ENCODE data around the gene FRY. TPM values are rescaled to one million over a fixed set of nuclear protein-coding genes. Genes with fewer than 3 reads are reported as not detected.
"Not testable (repeated sequence)": the region's sequence is repeated elsewhere in the genome, so short reads cannot be mapped to it uniquely, and the experiment has no call there.

Gene FRY
- 0.70 and 1.9 TPM in 2 replicates for total RNA-seq (2014; rRNA removed; shearing (Covaris generic); ENCODE audit: low replicate concordance)

DNA sequence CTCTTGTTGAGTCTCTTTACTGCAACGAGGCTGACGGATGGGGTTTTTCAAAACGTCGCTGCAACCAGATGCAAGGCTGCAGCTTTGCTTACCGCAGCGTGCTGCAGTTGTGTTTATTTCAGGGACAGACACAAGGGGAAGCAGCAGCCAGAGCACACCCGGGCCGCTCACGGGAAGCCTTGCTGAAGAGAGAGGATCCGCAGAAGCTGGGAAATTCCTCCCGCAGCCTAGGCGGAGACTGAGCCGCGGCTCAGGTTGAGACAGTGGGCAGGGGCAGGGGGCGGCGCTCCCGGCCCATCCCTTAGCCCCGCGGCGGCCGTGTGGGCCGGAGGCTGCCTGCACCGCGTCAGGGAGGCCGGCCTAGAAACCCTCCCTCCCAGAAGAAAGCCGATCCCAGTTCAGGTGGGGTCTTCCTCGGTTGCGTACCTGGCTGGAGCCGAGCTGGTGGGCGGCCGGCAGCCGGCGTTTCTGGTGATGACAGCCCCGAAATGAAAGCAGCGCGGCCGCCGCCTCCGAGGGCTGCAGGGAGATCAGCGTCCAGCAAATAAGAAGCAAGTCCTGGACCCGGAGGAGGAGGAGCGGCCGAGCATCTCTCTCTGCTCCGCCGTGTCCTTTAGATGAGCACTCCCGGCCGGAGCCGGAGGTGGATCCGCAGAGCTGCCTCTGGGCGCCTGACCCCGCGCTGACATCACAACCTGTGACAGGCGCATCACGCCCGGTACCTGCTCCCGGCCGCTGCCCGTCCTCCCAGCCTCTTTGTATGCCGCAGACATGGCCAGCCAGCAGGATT is at the start of gene FRY:
Gene FRY, plus strand, starts transcription at position 750 of the 790 bp plus-strand sequence. Its CDS starts 22 bp downstream, at position 772.
- DNase-seq (ENCODE audit: low read depth): peak; percentile 41
- in situ Hi-C loops (cut with HindIII; ENCODE audit: low pct_unique_long_range_greater_than_20kb, low sequenced_read_pairs): no loop called here

GRCh38 chr13:31982124-31982523 is 49.5 kb upstream of the FRY start:
- DNase-seq (ENCODE audit: low read depth): peak; percentile 54
- in situ Hi-C loops (cut with HindIII; ENCODE audit: low pct_unique_long_range_greater_than_20kb, low sequenced_read_pairs): no loop called here

DNA sequence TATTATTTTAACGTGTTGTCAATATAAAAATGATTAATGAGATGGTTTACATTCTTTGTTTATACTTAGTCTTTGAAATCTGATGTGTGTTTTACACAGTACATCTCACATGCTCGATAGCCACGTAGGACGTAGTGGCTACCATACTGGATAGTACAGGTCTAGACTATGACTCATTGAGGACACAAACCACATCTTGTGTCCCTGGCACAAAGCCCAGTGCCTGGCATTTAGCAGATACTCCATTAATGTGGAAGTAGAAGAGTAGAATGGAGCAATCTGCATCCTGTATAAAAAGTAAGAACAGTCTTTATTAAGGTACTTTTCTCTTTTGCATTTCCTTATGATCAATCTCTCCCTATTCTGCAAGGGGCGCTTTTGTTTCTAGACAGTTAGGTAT is 49.0 kb upstream of the FRY start:
- in situ Hi-C loops (cut with HindIII; ENCODE audit: low pct_unique_long_range_greater_than_20kb, low sequenced_read_pairs): no loop called here
- DNase-seq (ENCODE audit: low read depth): peak; percentile 71

- DNase-seq (ENCODE audit: low read depth); in situ Hi-C loops (cut with HindIII; ENCODE audit: low pct_unique_long_range_greater_than_20kb, low sequenced_read_pairs): not testable (repeated sequence)
Observed at GRCh38 chr13:31983696-31984095, 47.9 kb upstream of the FRY start.

- in situ Hi-C loops (cut with HindIII; ENCODE audit: low pct_unique_long_range_greater_than_20kb, low sequenced_read_pairs); DNase-seq (ENCODE audit: low read depth): not testable (repeated sequence)
Observed at GRCh38 chr13:31984388-31984787, 47.2 kb upstream of the FRY start.

DNA sequence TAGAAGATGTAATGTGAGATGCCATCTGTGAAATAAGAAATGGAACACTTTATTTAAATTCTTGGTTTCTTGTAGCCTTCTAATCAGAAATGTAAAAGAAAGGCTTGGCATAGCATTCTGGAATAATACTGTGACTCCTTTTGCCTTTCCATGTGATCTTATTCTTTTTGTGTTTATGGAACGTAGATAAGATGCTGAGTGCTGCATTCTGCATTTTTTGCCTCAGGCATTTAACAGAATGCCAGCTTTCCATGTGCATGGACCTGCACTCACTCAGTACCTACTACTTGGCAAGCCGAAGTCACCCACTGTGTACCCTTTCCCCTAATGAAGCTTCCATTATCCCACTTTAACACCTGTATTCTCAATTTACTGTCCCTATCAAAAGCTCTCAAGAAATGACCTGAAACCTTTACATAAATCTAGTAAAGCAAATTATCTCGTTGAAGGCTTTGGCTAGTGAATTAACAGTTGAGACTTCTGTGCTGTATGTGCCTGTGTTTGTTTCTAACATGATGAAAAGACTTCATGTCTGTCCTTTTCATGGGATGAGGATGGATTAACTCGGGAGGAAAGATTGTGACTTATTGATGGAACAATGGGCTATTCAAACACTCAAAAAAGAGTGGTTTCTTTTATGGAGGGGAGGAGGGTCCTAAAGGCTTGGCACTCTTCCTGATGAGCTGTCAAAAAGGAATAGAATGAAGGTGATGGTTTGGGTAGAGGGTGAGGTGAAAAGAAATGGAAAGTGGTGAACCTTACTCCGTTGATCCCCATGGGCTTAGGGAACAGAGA is 44.7 kb upstream of the FRY start:
- DNase-seq (ENCODE audit: low read depth): no peak
- in situ Hi-C loops (cut with HindIII; ENCODE audit: low pct_unique_long_range_greater_than_20kb, low sequenced_read_pairs): no loop called here

DNA sequence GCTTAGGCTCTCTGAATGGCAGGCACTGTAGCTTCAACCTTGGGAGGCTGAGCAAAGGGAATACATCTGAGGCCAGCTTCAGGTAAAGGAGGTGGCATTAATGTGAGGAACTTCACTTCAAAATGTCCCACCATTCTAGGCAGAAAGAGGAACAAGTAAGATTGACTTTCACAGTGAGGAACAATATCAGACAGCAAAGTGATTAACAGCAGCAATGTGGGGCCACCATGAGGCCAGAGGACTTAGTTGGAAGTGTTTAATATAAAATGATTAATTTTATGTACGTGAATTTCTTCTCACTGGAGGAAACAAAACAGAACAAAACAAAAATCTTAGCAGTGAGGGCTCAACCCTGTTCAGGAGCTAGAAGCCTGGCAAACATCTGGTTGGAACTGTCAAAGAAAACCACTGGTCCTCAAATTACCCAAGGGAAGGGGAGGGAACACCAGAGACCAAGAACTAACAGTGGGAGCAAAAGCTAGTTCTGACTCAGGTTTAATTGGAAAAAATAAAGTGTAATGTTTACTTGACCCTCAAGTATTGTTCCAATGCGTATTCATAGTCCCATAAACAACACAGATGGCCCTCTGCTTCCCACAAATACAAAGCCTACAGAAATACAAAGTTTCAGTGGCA is 43.9 kb upstream of the FRY start:
- no peak for DNase-seq (ENCODE audit: low read depth)

GRCh38 chr13:31994367-31994766 is 37.2 kb upstream of the FRY start:
- in situ Hi-C loops (cut with HindIII; ENCODE audit: low pct_unique_long_range_greater_than_20kb, low sequenced_read_pairs); DNase-seq (ENCODE audit: low read depth): not testable (repeated sequence)

More for the DNA sequence above, 43.9 kb upstream of the FRY start:
- in situ Hi-C loops (cut with HindIII; ENCODE audit: low pct_unique_long_range_greater_than_20kb, low sequenced_read_pairs): no loop called here

- in situ Hi-C loops (cut with HindIII; ENCODE audit: low pct_unique_long_range_greater_than_20kb, low sequenced_read_pairs): no loop called here
Observed at GRCh38 chr13:31996601-31997000, 35.0 kb upstream of the FRY start.

GRCh38 chr13:31997641-31998040 is 33.9 kb upstream of the FRY start:
- DNase-seq (ENCODE audit: low read depth): no peak
- in situ Hi-C loops (cut with HindIII; ENCODE audit: low pct_unique_long_range_greater_than_20kb, low sequenced_read_pairs): no loop called here

More at GRCh38 chr13:31996601-31997000, 35.0 kb upstream of the FRY start:
- no peak for DNase-seq (ENCODE audit: low read depth)

DNA sequence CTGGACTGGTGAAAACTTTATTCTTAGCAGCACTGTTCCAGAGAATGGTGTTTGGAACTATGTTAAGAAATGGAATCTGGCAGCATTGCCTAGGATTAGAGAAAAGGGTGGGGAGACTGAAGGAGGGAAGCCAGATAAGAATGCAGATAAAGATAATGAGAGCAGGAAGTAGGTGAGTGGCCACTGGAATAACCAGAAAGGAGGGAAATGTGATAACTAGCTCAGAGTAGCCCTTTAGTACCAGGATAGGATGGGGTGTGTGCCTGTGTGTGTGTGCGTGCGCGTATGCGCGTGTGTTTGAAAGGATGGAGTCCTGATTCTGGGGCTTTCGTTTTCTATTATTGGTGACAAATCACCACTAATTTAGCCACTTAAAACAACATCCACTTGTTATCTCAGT is 33.4 kb upstream of the FRY start:
- in situ Hi-C loops (cut with HindIII; ENCODE audit: low pct_unique_long_range_greater_than_20kb, low sequenced_read_pairs): no loop called here
- no peak for DNase-seq (ENCODE audit: low read depth)

DNA sequence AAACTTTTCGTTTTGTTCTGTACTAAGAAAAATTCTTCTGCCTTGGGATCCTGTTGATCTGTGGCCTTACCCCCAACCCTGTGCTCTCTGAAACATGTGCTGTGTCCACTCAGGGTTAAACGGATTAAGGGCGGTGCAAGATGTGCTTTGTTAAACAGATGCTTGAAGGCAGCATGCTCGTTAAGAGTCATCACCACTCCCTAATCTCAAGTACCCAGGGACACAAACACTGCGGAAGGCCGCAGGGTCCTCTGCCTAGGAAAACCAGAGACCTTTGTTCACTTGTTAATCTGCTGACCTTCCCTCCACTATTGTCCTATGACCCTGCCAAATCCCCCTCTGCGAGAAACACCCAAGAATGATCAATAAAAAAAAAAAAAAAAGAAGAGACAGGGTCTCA is 30.8 kb upstream of the FRY start:
- in situ Hi-C loops (cut with HindIII; ENCODE audit: low pct_unique_long_range_greater_than_20kb, low sequenced_read_pairs): not testable (repeated sequence)

GRCh38 chr13:32001154-32001768 is 30.3 kb upstream of the FRY start:
- peak; percentile 21 for DNase-seq (ENCODE audit: low read depth)
- in situ Hi-C loops (cut with HindIII; ENCODE audit: low pct_unique_long_range_greater_than_20kb, low sequenced_read_pairs): no loop called here

More for the DNA sequence above, 30.8 kb upstream of the FRY start:
- not testable (repeated sequence) for DNase-seq (ENCODE audit: low read depth)

GRCh38 chr13:32001769-32002168 is 29.8 kb upstream of the FRY start:
- in situ Hi-C loops (cut with HindIII; ENCODE audit: low pct_unique_long_range_greater_than_20kb, low sequenced_read_pairs): no loop called here
- no peak for DNase-seq (ENCODE audit: low read depth)

DNA sequence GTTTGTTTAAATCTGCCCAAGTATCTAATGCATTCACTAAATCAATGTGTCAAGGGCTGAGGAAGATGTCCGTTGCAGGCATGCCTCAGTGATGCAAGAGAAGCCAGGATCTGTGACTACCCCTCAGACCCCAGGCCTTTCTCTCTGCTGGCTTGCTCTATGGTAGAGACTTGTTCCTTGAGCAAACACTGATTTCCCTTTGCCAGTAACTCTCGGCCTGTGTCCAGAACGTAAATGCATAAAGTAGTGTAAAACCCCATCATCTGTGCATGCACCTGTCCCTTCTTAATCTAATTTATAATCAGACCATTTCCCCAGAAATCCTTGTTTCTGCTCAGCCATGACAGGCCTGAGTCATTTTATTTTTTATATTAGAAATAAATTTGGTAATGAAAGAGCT is 28.7 kb upstream of the FRY start:
- in situ Hi-C loops (cut with HindIII; ENCODE audit: low pct_unique_long_range_greater_than_20kb, low sequenced_read_pairs): no loop called here

DNA sequence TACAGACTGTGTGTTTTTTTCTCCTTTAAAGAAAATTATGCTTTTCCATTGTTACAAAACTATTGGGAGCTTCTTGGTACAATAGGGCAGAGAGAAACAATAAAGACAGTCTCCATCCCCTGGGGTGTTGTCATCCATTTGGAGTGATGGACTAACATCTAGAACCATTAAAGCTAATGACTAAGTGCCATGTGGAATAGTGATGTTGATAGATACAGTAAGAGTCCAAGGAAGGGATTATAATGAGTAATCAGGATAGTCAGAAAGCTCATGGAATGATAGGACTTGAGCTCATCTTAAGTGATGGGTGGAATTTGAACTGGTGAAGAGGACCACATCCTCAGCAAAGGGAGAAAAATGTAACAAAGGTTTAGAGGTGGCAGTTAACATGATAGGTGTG is 24.1 kb upstream of the FRY start:
- in situ Hi-C loops (cut with HindIII; ENCODE audit: low pct_unique_long_range_greater_than_20kb, low sequenced_read_pairs): no loop called here

More for the DNA sequence above, 28.7 kb upstream of the FRY start:
- DNase-seq (ENCODE audit: low read depth): no peak

DNA sequence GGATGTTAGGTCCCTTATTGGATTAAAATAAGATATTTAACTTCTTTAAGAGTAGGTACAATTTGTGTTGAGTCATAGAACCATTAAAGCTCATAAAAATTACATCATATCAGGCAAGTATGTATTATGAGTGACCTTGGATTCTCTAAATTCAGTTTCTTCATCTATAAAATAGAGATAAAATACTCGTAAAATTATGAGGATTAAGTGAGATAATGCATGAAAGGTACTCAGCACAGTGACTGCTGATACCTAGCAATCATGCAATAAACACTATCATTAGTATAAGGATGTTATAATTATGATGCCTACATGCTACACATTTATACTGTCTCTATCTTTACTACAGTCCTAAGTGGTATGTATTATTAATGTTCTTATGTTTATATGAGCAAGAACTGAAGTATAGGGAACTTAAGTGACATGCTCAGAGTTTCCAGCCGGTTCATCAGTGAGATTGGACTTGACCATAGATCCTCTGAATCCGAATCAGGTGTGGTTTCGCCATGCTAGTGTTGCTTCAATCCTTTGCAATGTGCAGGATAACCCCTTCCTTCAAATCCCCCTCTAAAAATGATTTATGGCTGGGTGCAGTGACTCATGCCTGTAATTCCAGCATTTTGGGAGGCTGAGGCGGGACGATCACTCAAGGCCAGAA is 22.9 kb upstream of the FRY start:
- DNase-seq (ENCODE audit: low read depth): no peak
- in situ Hi-C loops (cut with HindIII; ENCODE audit: low pct_unique_long_range_greater_than_20kb, low sequenced_read_pairs): no loop called here

More for the DNA sequence above, 24.1 kb upstream of the FRY start:
- DNase-seq (ENCODE audit: low read depth): no peak

GRCh38 chr13:32009362-32009761 is 22.2 kb upstream of the FRY start:
- no peak for DNase-seq (ENCODE audit: low read depth)
- in situ Hi-C loops (cut with HindIII; ENCODE audit: low pct_unique_long_range_greater_than_20kb, low sequenced_read_pairs): no loop called here
